A549 (cell line): ENCODE measurements around the gene C11orf91.

Source experiments
- JUN ChIP-seq, 2 experiments: fragments of >200 bp; sonication (Bioruptor Twin); formaldehyde crosslinking; IDR thresholded peaks; 2 replicates in 1 of 2; 3 replicates in 1 of 2; pipeline ENCODE4 v1.6.1; 2016 to 2017
- RNF2 ChIP-seq: fragments of 200-600 bp; sonication (generic); IDR thresholded peaks from 2 replicates; pipeline ENCODE4 v1.6.1; 2016; ENCODE audit warnings: low read depth, mild to moderate bottlenecking, antibody characterized with exemption, moderate library complexity, borderline replicate concordance
- USF2 ChIP-seq: fragments of 450-650 bp; IDR thresholded peaks from 2 replicates; pipeline ENCODE4 v1.6.1; 2014; ENCODE audit warnings: antibody characterized with exemption
- TF ChIP-seq, protein P1 (sequence below): fragments of >200 bp; sonication (Bioruptor Twin); formaldehyde crosslinking; IDR thresholded peaks from 3 replicates; pipeline ENCODE4 v1.5.1; 2016
- TF ChIP-seq, protein P2 (sequence below): IDR thresholded peaks from 2 replicates; pipeline ENCODE4 v1.6.1; 2012

- TF ChIP-seq, protein P1, sequence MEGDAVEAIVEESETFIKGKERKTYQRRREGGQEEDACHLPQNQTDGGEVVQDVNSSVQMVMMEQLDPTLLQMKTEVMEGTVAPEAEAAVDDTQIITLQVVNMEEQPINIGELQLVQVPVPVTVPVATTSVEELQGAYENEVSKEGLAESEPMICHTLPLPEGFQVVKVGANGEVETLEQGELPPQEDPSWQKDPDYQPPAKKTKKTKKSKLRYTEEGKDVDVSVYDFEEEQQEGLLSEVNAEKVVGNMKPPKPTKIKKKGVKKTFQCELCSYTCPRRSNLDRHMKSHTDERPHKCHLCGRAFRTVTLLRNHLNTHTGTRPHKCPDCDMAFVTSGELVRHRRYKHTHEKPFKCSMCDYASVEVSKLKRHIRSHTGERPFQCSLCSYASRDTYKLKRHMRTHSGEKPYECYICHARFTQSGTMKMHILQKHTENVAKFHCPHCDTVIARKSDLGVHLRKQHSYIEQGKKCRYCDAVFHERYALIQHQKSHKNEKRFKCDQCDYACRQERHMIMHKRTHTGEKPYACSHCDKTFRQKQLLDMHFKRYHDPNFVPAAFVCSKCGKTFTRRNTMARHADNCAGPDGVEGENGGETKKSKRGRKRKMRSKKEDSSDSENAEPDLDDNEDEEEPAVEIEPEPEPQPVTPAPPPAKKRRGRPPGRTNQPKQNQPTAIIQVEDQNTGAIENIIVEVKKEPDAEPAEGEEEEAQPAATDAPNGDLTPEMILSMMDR, result no peak
- TF ChIP-seq, protein P2, sequence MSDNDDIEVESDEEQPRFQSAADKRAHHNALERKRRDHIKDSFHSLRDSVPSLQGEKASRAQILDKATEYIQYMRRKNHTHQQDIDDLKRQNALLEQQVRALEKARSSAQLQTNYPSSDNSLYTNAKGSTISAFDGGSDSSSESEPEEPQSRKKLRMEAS, result 0 out of 2 replicates have a peak, but pooled peaks have one; percentile 3
- TF ChIP-seq JUN (IDR thresholded peaks at IDR 0.05), result no peak
- TF ChIP-seq RNF2, result no peak
- no peak for TF ChIP-seq USF2
These were observed 22.1 kb upstream of the C11orf91 start for GRCh38 chr11:33722590-33723234.
